GM12891 (cell line): ENCODE data around the gene GADD45B.
"Not testable (repeated sequence)": the region's sequence is repeated elsewhere in the genome, so short reads cannot be mapped to it uniquely, and the experiment has no call there.

Experiments used
- POLR2A ChIP-seq: IDR thresholded peaks from 2 replicates; pipeline ENCODE4 v1.6.1; 2011; ENCODE audit warnings: low read depth, low read length, control low read depth
- POLR2AphosphoS5 ChIP-seq: IDR thresholded peaks from 2 replicates; pipeline ENCODE4 v1.6.1; 2011; ENCODE audit warnings: low read depth, low read length, control low read depth

DNA sequence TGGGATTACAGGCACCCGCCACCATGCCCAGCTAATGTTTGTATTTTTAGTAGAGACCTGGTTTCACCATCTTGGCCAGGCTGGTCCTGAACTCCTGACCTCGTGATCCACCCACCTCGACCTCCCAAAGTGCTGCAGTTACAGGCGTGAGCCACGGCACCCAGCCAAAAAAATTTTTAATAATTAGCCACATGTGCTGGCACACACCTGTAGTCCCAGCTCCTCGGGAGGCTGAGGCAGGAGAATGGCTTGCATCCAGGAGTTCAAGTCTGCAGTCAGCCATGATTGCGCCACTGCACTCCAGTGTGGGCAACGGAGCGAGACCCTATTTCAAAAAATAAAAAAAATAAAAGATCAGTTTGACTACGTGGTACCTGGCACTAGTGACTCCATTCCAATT lies 17.2 kb upstream of the GADD45B start:
- not testable (repeated sequence) for TF ChIP-seq POLR2A, POLR2AphosphoS5
